Neural progenitor cell (in vitro differentiated cells): ENCODE data around the gene C10orf62. TPM values are rescaled to one million over a fixed set of nuclear protein-coding genes. Genes with fewer than 3 reads are reported as not detected.

ENCODE experiments used
- DNase-seq: peaks from one replicate; pipeline ENCODE4 v3.0.0-alpha.2; 2016; ENCODE audit warnings: low spot score
- H2AFZ ChIP-seq: fragments of 200-600 bp; sonication (generic); replicated peaks from 2 replicates; pipeline ENCODE4 v1.6.1; 2016; ENCODE audit warnings: antibody characterized with exemption
- H3F3A ChIP-seq: fragments of 200-600 bp; sonication (generic); 2 replicates; pipeline ENCODE4 v1.6.1; 2016; ENCODE audit warnings: antibody characterized with exemption, low read depth
- H3K27ac ChIP-seq: fragments of 200-600 bp; sonication (generic); 2 replicates; pipeline ENCODE4 v1.5.1; 2016; ENCODE audit warnings: mild to moderate bottlenecking
- H3K27me3 ChIP-seq: fragments of 200-600 bp; sonication (generic); 2 replicates; pipeline ENCODE4 v1.6.1; 2016; ENCODE audit warnings: mild to moderate bottlenecking, moderate library complexity
- H3K36me3 ChIP-seq: fragments of 200-600 bp; sonication (generic); 2 replicates; pipeline ENCODE4 v1.5.1; 2016
- H3K4me1 ChIP-seq: fragments of 200-600 bp; sonication (generic); 2 replicates; pipeline ENCODE4 v1.6.1; 2016; ENCODE audit warnings: mixed run types
- H3K4me2 ChIP-seq: fragments of 200-600 bp; sonication (generic); 2 replicates; pipeline ENCODE4 v1.6.1; 2016
- H3K4me3 ChIP-seq: fragments of 200-600 bp; sonication (generic); 2 replicates; pipeline ENCODE4 v1.5.1; 2016
- H3K79me2 ChIP-seq: fragments of 200-600 bp; sonication (generic); 2 replicates; pipeline ENCODE4 v1.6.1; 2016; ENCODE audit warnings: low read depth
- H3K9ac ChIP-seq: fragments of 200-600 bp; sonication (generic); 2 replicates; pipeline ENCODE4 v1.6.1; 2016
- H3K9me3 ChIP-seq: fragments of 200-600 bp; sonication (generic); 2 replicates; pipeline ENCODE4 v1.5.1; 2016; ENCODE audit warnings: low read depth
- H4K20me1 ChIP-seq: fragments of 200-600 bp; sonication (generic); 2 replicates; pipeline ENCODE4 v1.6.1; 2016; ENCODE audit warnings: low read depth
- H3K27ac Mint-ChIP-seq: 3 replicates; pipeline ENCODE4 v1.8.0; 2021; ENCODE audit warnings: mixed read lengths
- H3K27me3 Mint-ChIP-seq: 2 replicates; pipeline ENCODE4 v1.8.0; 2022; ENCODE audit warnings: low read depth, mild to moderate bottlenecking, inconsistent platforms, moderate library complexity, mixed read lengths; ENCODE audit not compliant: insufficient read depth
- H3K36me3 Mint-ChIP-seq: 3 replicates; pipeline ENCODE4 v1.8.0; 2021; ENCODE audit warnings: mixed read lengths
- H3K4me1 Mint-ChIP-seq: 3 replicates; pipeline ENCODE4 v1.8.0; 2021; ENCODE audit warnings: mixed read lengths
- H3K4me3 Mint-ChIP-seq: 3 replicates; pipeline ENCODE4 v1.8.0; 2021; ENCODE audit warnings: mild to moderate bottlenecking, moderate library complexity, mixed read lengths
- H3K9me3 Mint-ChIP-seq: 3 replicates; pipeline ENCODE4 v1.8.0; 2020; ENCODE audit warnings: mixed read lengths
- EZH2 ChIP-seq: fragments of 200-600 bp; sonication (generic); IDR thresholded peaks from 2 replicates; pipeline ENCODE4 v1.6.1; 2017; ENCODE audit warnings: antibody characterized with exemption, mild to moderate bottlenecking, moderate library complexity
- EZH2phosphoT487 ChIP-seq: fragments of 200-600 bp; sonication (generic); IDR thresholded peaks from 2 replicates; pipeline ENCODE4 v1.6.1; 2017; ENCODE audit warnings: antibody characterized with exemption
- total RNA-seq: library from RNA; depleted of rRNA; stranded (reverse); fragments of >200 nt; gene quantifications from 2 replicates; pipeline ENCODE4 v1.2.3, GENCODE V29; 2015; ENCODE audit warnings: low replicate concordance
- TF ChIP-seq, protein P1 (sequence below): fragments of 200-600 bp; sonication (generic); IDR thresholded peaks from 2 replicates; pipeline ENCODE4 v1.5.1; 2017; ENCODE audit warnings: antibody characterized with exemption, mild to moderate bottlenecking

C10orf62 gene
- total RNA-seq, 1 donor from 2014 or later: not detected

DNA sequence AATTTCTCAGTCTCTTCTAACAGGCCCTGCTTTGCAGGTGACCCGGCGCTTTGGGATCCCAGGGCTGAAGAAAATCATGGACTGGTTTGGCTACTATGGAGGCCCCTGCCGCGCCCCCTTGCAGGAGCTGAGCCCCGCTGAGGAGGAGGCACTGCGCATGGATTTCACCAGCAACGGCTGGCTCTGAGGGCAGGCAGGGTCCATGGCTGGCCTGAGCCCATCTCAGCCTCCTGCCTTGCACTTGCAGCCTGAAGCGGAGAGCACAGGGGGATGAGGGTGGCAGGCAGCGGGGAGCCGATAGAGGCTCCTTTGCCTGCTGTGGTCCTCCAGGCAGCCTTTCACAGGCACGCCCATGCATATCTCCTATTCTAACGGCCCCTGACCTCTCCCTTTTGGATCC is 22.0 kb downstream of the C10orf62 start:
- no peak overlapping the region for H3K9ac ChIP-seq
- H3K9me3 ChIP-seq: no peaks in the 10 kb centered on the region
- Mint-ChIP-seq H3K27me3 (no peaks in the 10 kb centered on the region), H3K4me3 (no peak overlapping the region), H3K9me3 (no peaks in the 10 kb centered on the region), H3K4me1 (peaks cover 8% of the 10 kb centered on the region), H3K36me3 (peaks cover 5% of the 10 kb centered on the region), H3K27ac (no peak overlapping the region)
- no peaks in the 10 kb centered on the region for H3K79me2 ChIP-seq
- no peaks in the 10 kb centered on the region for H3F3A ChIP-seq
- TF ChIP-seq EZH2phosphoT487 (no peak), EZH2 (no peak)
- TF ChIP-seq, protein P1, sequence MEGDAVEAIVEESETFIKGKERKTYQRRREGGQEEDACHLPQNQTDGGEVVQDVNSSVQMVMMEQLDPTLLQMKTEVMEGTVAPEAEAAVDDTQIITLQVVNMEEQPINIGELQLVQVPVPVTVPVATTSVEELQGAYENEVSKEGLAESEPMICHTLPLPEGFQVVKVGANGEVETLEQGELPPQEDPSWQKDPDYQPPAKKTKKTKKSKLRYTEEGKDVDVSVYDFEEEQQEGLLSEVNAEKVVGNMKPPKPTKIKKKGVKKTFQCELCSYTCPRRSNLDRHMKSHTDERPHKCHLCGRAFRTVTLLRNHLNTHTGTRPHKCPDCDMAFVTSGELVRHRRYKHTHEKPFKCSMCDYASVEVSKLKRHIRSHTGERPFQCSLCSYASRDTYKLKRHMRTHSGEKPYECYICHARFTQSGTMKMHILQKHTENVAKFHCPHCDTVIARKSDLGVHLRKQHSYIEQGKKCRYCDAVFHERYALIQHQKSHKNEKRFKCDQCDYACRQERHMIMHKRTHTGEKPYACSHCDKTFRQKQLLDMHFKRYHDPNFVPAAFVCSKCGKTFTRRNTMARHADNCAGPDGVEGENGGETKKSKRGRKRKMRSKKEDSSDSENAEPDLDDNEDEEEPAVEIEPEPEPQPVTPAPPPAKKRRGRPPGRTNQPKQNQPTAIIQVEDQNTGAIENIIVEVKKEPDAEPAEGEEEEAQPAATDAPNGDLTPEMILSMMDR: no peak
- H2AFZ ChIP-seq: no peak overlapping the region
- DNase-seq: no peak
- no peak overlapping the region for H3K4me3 ChIP-seq
- no peak overlapping the region for H3K4me2 ChIP-seq
- H3K27ac ChIP-seq: no peak overlapping the region
- peaks cover 7% of the 10 kb centered on the region for H4K20me1 ChIP-seq
- H3K4me1 ChIP-seq: peaks cover 4% of the 10 kb centered on the region
- H3K36me3 ChIP-seq: no peaks in the 10 kb centered on the region
- H3K27me3 ChIP-seq: no peaks in the 10 kb centered on the region

DNA sequence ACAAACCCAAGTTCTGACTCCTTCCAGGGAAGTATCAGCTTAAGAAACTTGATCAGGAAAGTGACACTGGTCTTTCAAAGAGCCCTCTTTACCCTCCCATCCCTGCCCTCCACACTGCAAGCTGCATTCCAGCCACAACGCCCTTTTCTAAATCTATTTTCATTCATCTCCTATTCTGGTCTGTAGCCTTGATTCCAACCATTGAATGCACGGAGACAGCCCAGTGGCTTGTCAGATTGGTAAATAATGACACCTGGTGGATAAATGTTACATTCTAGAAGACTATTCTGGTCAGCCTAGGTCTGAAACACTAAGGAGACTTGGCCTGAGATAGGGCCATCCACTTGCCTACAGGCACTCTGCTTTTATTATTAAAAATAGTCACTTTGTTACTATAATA is 22.9 kb downstream of the C10orf62 start:
- Mint-ChIP-seq H3K4me1 (peaks cover under 1% of the 10 kb centered on the region), H3K36me3 (peaks cover 10% of the 10 kb centered on the region), H3K27ac (no peak overlapping the region), H3K4me3 (no peak overlapping the region), H3K27me3 (no peaks in the 10 kb centered on the region), H3K9me3 (no peaks in the 10 kb centered on the region)
- Histone ChIP-seq H3K9me3 (no peaks in the 10 kb centered on the region), H4K20me1 (peaks cover 7% of the 10 kb centered on the region), H3K9ac (no peak overlapping the region), H3K4me3 (no peak overlapping the region), H3K27me3 (no peaks in the 10 kb centered on the region), H3K79me2 (no peaks in the 10 kb centered on the region), H3F3A (no peaks in the 10 kb centered on the region), H2AFZ (no peak overlapping the region), H3K27ac (no peak overlapping the region), H3K4me2 (no peak overlapping the region), H3K36me3 (no peaks in the 10 kb centered on the region), H3K4me1 (peaks cover 1% of the 10 kb centered on the region)
- TF ChIP-seq EZH2: no peak
- TF ChIP-seq, protein P1: peak; percentile 51
- peak; percentile 41 for DNase-seq

DNA sequence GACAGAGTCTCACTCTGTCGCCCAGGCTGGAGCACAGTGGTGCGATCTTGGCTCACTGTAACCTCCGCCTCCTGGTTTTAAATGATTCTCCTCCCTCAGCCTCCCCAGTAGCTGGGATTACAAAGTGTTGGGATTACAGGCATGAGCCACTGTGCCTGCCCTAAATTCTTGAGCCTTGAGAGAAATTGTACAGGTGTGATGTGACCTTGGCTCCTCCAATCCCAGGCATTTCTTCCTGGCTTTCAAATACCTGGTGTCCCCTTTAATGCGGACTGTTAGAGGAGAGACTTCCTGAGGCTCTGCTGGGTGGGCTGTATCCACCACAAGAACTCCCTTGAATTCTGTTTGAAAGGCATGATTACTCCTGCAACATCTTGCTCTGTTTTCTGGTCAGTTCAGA is 28.8 kb downstream of the C10orf62 start:
- H3K4me2 ChIP-seq: no peak overlapping the region
- H3K36me3 Mint-ChIP-seq: peaks cover 14% of the 10 kb centered on the region
- no peaks in the 10 kb centered on the region for H3K27me3 Mint-ChIP-seq
- H3K4me3 Mint-ChIP-seq: no peak overlapping the region
- no peaks in the 10 kb centered on the region for H3K36me3 ChIP-seq
- H3F3A ChIP-seq: no peaks in the 10 kb centered on the region
- H3K9ac ChIP-seq: no peak overlapping the region
- TF ChIP-seq EZH2phosphoT487 (no peak), EZH2 (no peak)
- TF ChIP-seq, protein P1: no peak
- H3K4me1 Mint-ChIP-seq: no peaks in the 10 kb centered on the region
- peaks cover 5% of the 10 kb centered on the region for H4K20me1 ChIP-seq
- no peaks in the 10 kb centered on the region for H3K9me3 Mint-ChIP-seq
- H3K27me3 ChIP-seq: no peaks in the 10 kb centered on the region
- no peak overlapping the region for H3K27ac Mint-ChIP-seq
- no peak for DNase-seq
- no peaks in the 10 kb centered on the region for H3K79me2 ChIP-seq
- no peaks in the 10 kb centered on the region for H3K4me1 ChIP-seq
- H3K4me3 ChIP-seq: no peak overlapping the region
- H2AFZ ChIP-seq: no peak overlapping the region
- no peaks in the 10 kb centered on the region for H3K9me3 ChIP-seq
- H3K27ac ChIP-seq: no peak overlapping the region
